Measurements from ENCODE around the gene SLC39A13. TPM values are rescaled to one million over a fixed set of nuclear protein-coding genes. Genes with fewer than 3 reads are reported as not detected.
A peak's percentile ranks its signal among the peaks of the same experiment; 100 is the strongest.

The SLC39A13 gene
- total and polyA plus RNA-seq, 2 of the 13 experiments (the other 11 are each of a cell fraction or from before 2014, with no cell fraction given) = 15.3 to 30.5 TPM

GRCh38 chr11:47426062-47426956 lies 17.9 kb downstream of the SLC39A13 start, which contains the start of gene PSMC3 (continued):
- TF ChIP-seq NFIB (CRISPR knock-in tag; IDR thresholded peaks at IDR 0.05; ENCODE audit: borderline replicate concordance) (no peak), ZNF572 (CRISPR knock-in tag; IDR thresholded peaks at IDR 0.05) (no peak), SNAPC2 (CRISPR knock-in tag; IDR thresholded peaks at IDR 0.05) (no peak), CERS6 (CRISPR knock-in tag; IDR thresholded peaks at IDR 0.05) (no peak), ZNF24 (IDR thresholded peaks at IDR 0.05) (no peak), RFX3 (CRISPR knock-in tag; IDR thresholded peaks at IDR 0.05) (no peak; the same call in 1 of the 2 replicates), ZBTB25 (CRISPR knock-in tag; IDR thresholded peaks at IDR 0.05) (peak; percentile 76; the same call in 1 of the 2 replicates), NR2F2 (IDR thresholded peaks at IDR 0.05; ENCODE audit: borderline replicate concordance, low read depth) (peak; percentile 20; the same call in 1 of the 2 replicates), MTF1 (CRISPR knock-in tag; IDR thresholded peaks at IDR 0.05) (peak; percentile 48; the same call in 1 of the 2 replicates), KDM4B (CRISPR knock-in tag; IDR thresholded peaks at IDR 0.05) (no peak), ISL2 (CRISPR knock-in tag; IDR thresholded peaks at IDR 0.05) (peak; percentile 60; the same call in 1 of the 2 replicates), ZNF713 (CRISPR knock-in tag; IDR thresholded peaks at IDR 0.05) (no peak), SKIL (CRISPR knock-in tag; IDR thresholded peaks at IDR 0.05; ENCODE audit: borderline replicate concordance) (no peak), RNF219 (CRISPR knock-in tag; IDR thresholded peaks at IDR 0.05) (no peak), ZNF724P (CRISPR knock-in tag; IDR thresholded peaks at IDR 0.05; ENCODE audit: borderline replicate concordance) (0 out of 2 replicates have a peak, but pooled peaks have one; percentile 50), PHF20 (CRISPR knock-in tag; IDR thresholded peaks at IDR 0.05) (peak; percentile 88), FOXK1 (CRISPR knock-in tag; IDR thresholded peaks at IDR 0.05; ENCODE audit: borderline replicate concordance, low read depth) (peak; percentile 63), NFRKB (IDR thresholded peaks at IDR 0.05) (peak; percentile 76; the same call in 1 of the 2 replicates), BRCA1 (CRISPR knock-in tag; IDR thresholded peaks at IDR 0.05) (0 out of 2 replicates have a peak, but pooled peaks have one; percentile 13), ZSCAN21 (CRISPR knock-in tag; IDR thresholded peaks at IDR 0.05; ENCODE audit: borderline replicate concordance) (0 out of 2 replicates have a peak, but pooled peaks have one; percentile 34), GMEB1 (CRISPR knock-in tag; IDR thresholded peaks at IDR 0.05; ENCODE audit: borderline replicate concordance) (peak; percentile 82; the same call in 1 of the 2 replicates)
